Measurements from ENCODE around the gene SULT2A1. TPM values are rescaled to one million over a fixed set of nuclear protein-coding genes. Genes with fewer than 3 reads are reported as not detected.

The SULT2A1 gene
- total RNA-seq, 2 experiments from 2014 or later, result not detected

GRCh38 chr19:47901370-47901769 is 15.3 kb upstream of the SULT2A1 start:
- Histone ChIP-seq H3K79me2 (ENCODE audit: insufficient read depth, low read depth, low read length) (no peaks in the 10 kb centered on the region), H4K20me1 (ENCODE audit: insufficient read depth, low read length) (no peaks in the 10 kb centered on the region), H3K4me1 (ENCODE audit: insufficient read depth, low read length, poor library complexity, severe bottlenecking) (no peaks in the 10 kb centered on the region), H3K9me2 (ENCODE audit: insufficient read depth, low read length) (no peaks in the 10 kb centered on the region), H3K27ac (ENCODE audit: low read depth, low read length, poor library complexity, severe bottlenecking) (no peak overlapping the region), H3K4me3 (ENCODE audit: low read depth, low read length, poor library complexity, severe bottlenecking) (no peak overlapping the region), H3K36me3 (ENCODE audit: insufficient read depth, low read length) (no peaks in the 10 kb centered on the region), H2AFZ (ENCODE audit: low read length) (no peak overlapping the region), H3K9me3 (ENCODE audit: low read length) (no peaks in the 10 kb centered on the region), H3K4me2 (ENCODE audit: low read length) (no peak overlapping the region)
- CTCF ChIA-PET (ENCODE audit: unreplicated experiment), result no interaction called here
- POLR2A ChIA-PET, result no interaction called here
- no TSS peak for BruUV-seq (replicated peaks)
- intact Hi-C loops (cut with micrococcal nuclease; ENCODE audit: unreplicated experiment), result no loop called here
- TF ChIP-seq, protein P1, sequence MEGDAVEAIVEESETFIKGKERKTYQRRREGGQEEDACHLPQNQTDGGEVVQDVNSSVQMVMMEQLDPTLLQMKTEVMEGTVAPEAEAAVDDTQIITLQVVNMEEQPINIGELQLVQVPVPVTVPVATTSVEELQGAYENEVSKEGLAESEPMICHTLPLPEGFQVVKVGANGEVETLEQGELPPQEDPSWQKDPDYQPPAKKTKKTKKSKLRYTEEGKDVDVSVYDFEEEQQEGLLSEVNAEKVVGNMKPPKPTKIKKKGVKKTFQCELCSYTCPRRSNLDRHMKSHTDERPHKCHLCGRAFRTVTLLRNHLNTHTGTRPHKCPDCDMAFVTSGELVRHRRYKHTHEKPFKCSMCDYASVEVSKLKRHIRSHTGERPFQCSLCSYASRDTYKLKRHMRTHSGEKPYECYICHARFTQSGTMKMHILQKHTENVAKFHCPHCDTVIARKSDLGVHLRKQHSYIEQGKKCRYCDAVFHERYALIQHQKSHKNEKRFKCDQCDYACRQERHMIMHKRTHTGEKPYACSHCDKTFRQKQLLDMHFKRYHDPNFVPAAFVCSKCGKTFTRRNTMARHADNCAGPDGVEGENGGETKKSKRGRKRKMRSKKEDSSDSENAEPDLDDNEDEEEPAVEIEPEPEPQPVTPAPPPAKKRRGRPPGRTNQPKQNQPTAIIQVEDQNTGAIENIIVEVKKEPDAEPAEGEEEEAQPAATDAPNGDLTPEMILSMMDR (conservative IDR thresholded peaks at IDR 0.05; ENCODE audit: low read length), result no peak
- TF ChIP-seq EZH2phosphoT487 (IDR thresholded peaks at IDR 0.05; ENCODE audit: borderline replicate concordance, low read depth, low read length), result no peak
- DNase-seq (ENCODE audit: low spot score), result no peak

- no TSS peak for BruUV-seq (replicated peaks)
- no peak for TF ChIP-seq EZH2phosphoT487 (IDR thresholded peaks at IDR 0.05; ENCODE audit: borderline replicate concordance, low read depth, low read length)
- TF ChIP-seq, protein P1 (conservative IDR thresholded peaks at IDR 0.05; ENCODE audit: low read length), result no peak
- Histone ChIP-seq H2AFZ (ENCODE audit: low read length) (no peak overlapping the region), H3K36me3 (ENCODE audit: insufficient read depth, low read length) (no peaks in the 10 kb centered on the region), H3K9me3 (ENCODE audit: low read length) (no peaks in the 10 kb centered on the region), H3K9me2 (ENCODE audit: insufficient read depth, low read length) (no peaks in the 10 kb centered on the region), H3K4me3 (ENCODE audit: low read depth, low read length, poor library complexity, severe bottlenecking) (no peak overlapping the region), H3K79me2 (ENCODE audit: insufficient read depth, low read depth, low read length) (no peaks in the 10 kb centered on the region), H3K4me1 (ENCODE audit: insufficient read depth, low read length, poor library complexity, severe bottlenecking) (no peaks in the 10 kb centered on the region), H3K27ac (ENCODE audit: low read depth, low read length, poor library complexity, severe bottlenecking) (no peak overlapping the region), H4K20me1 (ENCODE audit: insufficient read depth, low read length) (no peaks in the 10 kb centered on the region), H3K4me2 (ENCODE audit: low read length) (no peak overlapping the region)
- CTCF ChIA-PET (ENCODE audit: unreplicated experiment), result no interaction called here
- intact Hi-C loops (cut with micrococcal nuclease; ENCODE audit: unreplicated experiment), result no loop called here
- POLR2A ChIA-PET, result no interaction called here
- DNase-seq (ENCODE audit: low spot score), result no peak
Observed at GRCh38 chr19:47899335-47899734, 13.2 kb upstream of the SULT2A1 start.

GRCh38 chr19:47897861-47898260 is 11.7 kb upstream of the SULT2A1 start:
- Histone ChIP-seq H3K27ac (ENCODE audit: low read depth, low read length, poor library complexity, severe bottlenecking) (no peak overlapping the region), H3K4me3 (ENCODE audit: low read depth, low read length, poor library complexity, severe bottlenecking) (no peak overlapping the region), H3K36me3 (ENCODE audit: insufficient read depth, low read length) (no peaks in the 10 kb centered on the region), H3K79me2 (ENCODE audit: insufficient read depth, low read depth, low read length) (no peaks in the 10 kb centered on the region), H4K20me1 (ENCODE audit: insufficient read depth, low read length) (no peaks in the 10 kb centered on the region), H3K9me3 (ENCODE audit: low read length) (no peaks in the 10 kb centered on the region), H3K4me2 (ENCODE audit: low read length) (no peak overlapping the region), H3K4me1 (ENCODE audit: insufficient read depth, low read length, poor library complexity, severe bottlenecking) (no peaks in the 10 kb centered on the region), H2AFZ (ENCODE audit: low read length) (no peak overlapping the region), H3K9me2 (ENCODE audit: insufficient read depth, low read length) (no peaks in the 10 kb centered on the region)
- intact Hi-C loops (cut with micrococcal nuclease; ENCODE audit: unreplicated experiment), result no loop called here
- POLR2A ChIA-PET, result no interaction called here
- CTCF ChIA-PET (ENCODE audit: unreplicated experiment), result no interaction called here
- no peak for DNase-seq (ENCODE audit: low spot score)
- BruUV-seq (replicated peaks), result no TSS peak
- TF ChIP-seq, protein P1 (conservative IDR thresholded peaks at IDR 0.05; ENCODE audit: low read length), result no peak
- no peak for TF ChIP-seq EZH2phosphoT487 (IDR thresholded peaks at IDR 0.05; ENCODE audit: borderline replicate concordance, low read depth, low read length)
